PC-9 (cell line): Measurements from ENCODE around the gene SI. TPM values are rescaled to one million over a fixed set of nuclear protein-coding genes. Genes with fewer than 3 reads are reported as not detected.

ENCODE experiments used
- BruUV-seq: library from RNA; stranded (reverse); fragments of 400-500 nt; replicated peaks from 2 replicates; lab custom pipeline; 2021; lab: Mats Ljungman, UMichigan
- CTCF ChIA-PET: fragments of 300-600 bp; sonication (Branson Sonifier 250); formaldehyde crosslinking; loops from one replicate; lab custom pipeline; 2022; ENCODE audit warnings: antibody characterized with exemption; lab: Charles Lee
- POLR2A ChIA-PET: fragments of 300-600 bp; sonication (Branson Sonifier 250); formaldehyde crosslinking; loops from one replicate; lab custom pipeline; 2022; ENCODE audit warnings: antibody characterized with exemption; ENCODE audit not compliant: unreplicated experiment; lab: Charles Lee
- DNase-seq, 2 experiments: peaks; one replicate each; pipeline versions ENCODE4 v3.0.0 to v3.0.0-alpha.2; 2015 to 2022; ENCODE audit warnings: mixed read lengths in 1 of 2
- H2AFZ ChIP-seq: fragments of 200-600 bp; sonication (generic); 2 replicates; pipeline ENCODE4 v1.8.1; 2017; ENCODE audit warnings: antibody characterized with exemption
- H3F3A ChIP-seq: fragments of 200-600 bp; sonication (generic); 2 replicates; pipeline ENCODE4 v1.8.1; 2017; ENCODE audit warnings: antibody characterized with exemption, mild to moderate bottlenecking, low read depth; ENCODE audit not compliant: insufficient read depth
- H3K27ac ChIP-seq: fragments of 200-600 bp; sonication (generic); 2 replicates; pipeline ENCODE4 v1.6.1; 2016; ENCODE audit warnings: mixed run types
- H3K27me3 ChIP-seq: fragments of 200-600 bp; sonication (generic); 2 replicates; pipeline ENCODE4 v1.6.1; 2016; ENCODE audit warnings: low read depth, mixed run types; ENCODE audit not compliant: insufficient read depth
- H3K36me3 ChIP-seq: fragments of 200-600 bp; sonication (generic); 2 replicates; pipeline ENCODE4 v1.6.1; 2016; ENCODE audit warnings: low read depth, mixed run types
- H3K4me1 ChIP-seq: fragments of 200-600 bp; sonication (generic); replicated peaks from 2 replicates; pipeline ENCODE4 v1.6.1; 2016; ENCODE audit warnings: mixed run types; ENCODE audit not compliant: insufficient read depth
- H3K4me2 ChIP-seq: fragments of 200-600 bp; sonication (generic); 2 replicates; pipeline ENCODE4 v1.6.1; 2017; ENCODE audit warnings: mixed run types
- H3K4me3 ChIP-seq: fragments of 200-600 bp; sonication (generic); 2 replicates; pipeline ENCODE4 v1.6.1; 2016; ENCODE audit warnings: mixed run types
- H3K79me2 ChIP-seq: fragments of 200-600 bp; sonication (generic); 2 replicates; pipeline ENCODE4 v1.6.1; 2017; ENCODE audit warnings: low read depth, mixed run types
- H3K9me2 ChIP-seq: fragments of 200-600 bp; sonication (generic); 2 replicates; pipeline ENCODE4 v1.8.1; 2017; ENCODE audit warnings: mild to moderate bottlenecking; ENCODE audit not compliant: insufficient read depth
- H3K9me3 ChIP-seq: fragments of 200-600 bp; sonication (generic); 2 replicates; pipeline ENCODE4 v1.8.1; 2016; ENCODE audit warnings: low read depth; ENCODE audit not compliant: insufficient read depth
- H4K20me1 ChIP-seq: fragments of 200-600 bp; sonication (generic); 2 replicates; pipeline ENCODE4 v1.8.1; 2017; ENCODE audit not compliant: insufficient read depth
- CTCF ChIP-seq: fragments of 200-600 bp; sonication (generic); conservative IDR thresholded peaks from 2 replicates; pipeline ENCODE4 v1.6.1; 2017; ENCODE audit warnings: mixed run types, antibody characterized with exemption, mild to moderate bottlenecking, moderate library complexity
- EZH2 ChIP-seq: fragments of 200-600 bp; sonication (generic); IDR thresholded peaks from 2 replicates; pipeline ENCODE4 v1.8.0; 2017; ENCODE audit warnings: antibody characterized with exemption, low read depth
- intact Hi-C: fragments of 100-400 bp; cut with micrococcal nuclease; formaldehyde crosslinking; loops from one replicate; pipeline ENCODE4 v1.10.0; 2022; ENCODE audit not compliant: unreplicated experiment
- total RNA-seq: library from RNA; stranded (reverse); gene quantifications from 2 replicates; pipeline ENCODE4 v1.2.3, GENCODE V29; 2021

Gene SI
- total RNA-seq, 1 experiment from 2014 or later = not detected

- CTCF ChIA-PET = no interaction called here
- POLR2A ChIA-PET = no interaction called here
These were observed 66.7 kb downstream of the SI start for GRCh38 chr3:165011557-165011956.

GRCh38 chr3:164984947-164985346 is 93.3 kb downstream of the SI start:
- no peak overlapping the region for H3K4me2 ChIP-seq
- H3K9me3 ChIP-seq = no peaks in the 10 kb centered on the region
- H3K79me2 ChIP-seq = no peaks in the 10 kb centered on the region
- no peak overlapping the region for H3K27ac ChIP-seq
- H3K4me3 ChIP-seq = no peak overlapping the region
- H3K36me3 ChIP-seq = no peaks in the 10 kb centered on the region
- ChIA-PET POLR2A (no interaction called here), CTCF (no interaction called here)
- no peaks in the 10 kb centered on the region for H4K20me1 ChIP-seq
- H3K27me3 ChIP-seq = no peaks in the 10 kb centered on the region
- no peak for DNase-seq
- no peak for TF ChIP-seq CTCF
- TF ChIP-seq EZH2 = no peak
- no peaks in the 10 kb centered on the region for H3F3A ChIP-seq
- BruUV-seq = no TSS peak
- no peak overlapping the region for H2AFZ ChIP-seq
- intact Hi-C loops = no loop called here
- no peaks in the 10 kb centered on the region for H3K9me2 ChIP-seq
- no peaks in the 10 kb centered on the region for H3K4me1 ChIP-seq

More at GRCh38 chr3:165011557-165011956, 66.7 kb downstream of the SI start:
- H3K4me3 ChIP-seq = no peak overlapping the region
- H3K36me3 ChIP-seq = no peaks in the 10 kb centered on the region
- no peaks in the 10 kb centered on the region for H3K9me3 ChIP-seq
- H4K20me1 ChIP-seq = no peaks in the 10 kb centered on the region
- H3K79me2 ChIP-seq = no peaks in the 10 kb centered on the region
- H3F3A ChIP-seq = no peaks in the 10 kb centered on the region
- no peak overlapping the region for H3K4me2 ChIP-seq
- H3K27ac ChIP-seq = no peak overlapping the region
- no peaks in the 10 kb centered on the region for H3K27me3 ChIP-seq
- TF ChIP-seq CTCF (no peak), EZH2 (no peak)
- H3K4me1 ChIP-seq = no peaks in the 10 kb centered on the region
- no peak for DNase-seq
- no TSS peak for BruUV-seq
- intact Hi-C loops = no loop called here
- no peaks in the 10 kb centered on the region for H3K9me2 ChIP-seq
- no peak overlapping the region for H2AFZ ChIP-seq

GRCh38 chr3:164962610-164963009 is 115.7 kb downstream of the SI start:
- Histone ChIP-seq H3K4me3 (no peak overlapping the region), H4K20me1 (no peaks in the 10 kb centered on the region), H3K9me3 (no peaks in the 10 kb centered on the region), H3K4me1 (no peaks in the 10 kb centered on the region), H3K36me3 (no peaks in the 10 kb centered on the region), H3K27ac (no peak overlapping the region), H3F3A (no peaks in the 10 kb centered on the region), H3K9me2 (no peaks in the 10 kb centered on the region), H3K4me2 (no peak overlapping the region), H2AFZ (no peak overlapping the region), H3K27me3 (no peaks in the 10 kb centered on the region), H3K79me2 (no peaks in the 10 kb centered on the region)
- TF ChIP-seq EZH2 (no peak), CTCF (no peak)
- BruUV-seq = no TSS peak
- no peak for DNase-seq
- ChIA-PET CTCF (interaction anchor here (0.6 kb wide), 1 partner anchor 219 kb away, joined by 3 read pairs; no protein-coding TSS in a partner anchor), POLR2A (no interaction called here)
- intact Hi-C loops = no loop called here
